Measurements from ENCODE around the gene RPL7L1.

DNA sequence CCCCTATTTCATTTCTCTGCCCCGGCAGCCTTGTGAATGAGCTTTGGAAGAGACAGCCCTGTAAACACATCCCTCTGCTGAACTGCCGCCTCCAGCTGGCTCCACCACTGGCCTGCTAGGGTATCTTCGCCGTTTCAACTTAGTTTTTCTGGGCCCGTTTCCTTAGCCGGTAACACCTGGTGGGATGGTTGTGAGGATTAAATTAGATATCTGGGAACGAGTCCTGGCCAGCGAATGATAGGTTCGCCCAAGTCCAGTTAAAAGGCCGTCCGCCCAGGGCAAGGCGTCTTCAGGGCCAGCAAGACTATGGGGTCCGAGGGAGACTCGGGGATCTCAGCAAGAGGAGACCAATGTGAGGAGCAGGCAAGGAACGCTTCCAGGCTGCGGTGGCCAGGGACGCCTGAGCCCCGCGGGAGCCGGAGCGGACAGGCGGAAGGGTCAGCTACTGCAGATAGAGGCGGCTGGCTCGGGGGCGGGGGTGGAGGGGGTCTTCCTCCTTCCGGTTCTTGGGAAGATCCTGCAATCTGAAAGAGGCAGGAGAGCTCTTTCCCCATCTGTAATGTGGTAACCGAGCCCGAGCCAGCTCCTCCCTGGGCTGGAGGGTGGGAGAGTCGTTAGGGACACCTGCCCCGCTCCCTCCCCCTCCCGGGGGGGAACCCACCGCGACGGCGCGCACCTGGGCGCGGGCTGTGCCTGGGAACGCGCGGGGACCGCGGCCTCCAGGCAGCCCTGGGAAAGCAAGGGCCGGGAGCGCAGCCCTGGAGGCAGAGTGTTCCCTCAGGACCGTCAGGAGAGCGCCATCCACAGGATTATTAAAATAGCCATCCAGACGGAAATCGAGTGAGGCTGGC is 32.0 kb downstream of the RPL7L1 start:
- TF ChIP-seq, protein P1, sequence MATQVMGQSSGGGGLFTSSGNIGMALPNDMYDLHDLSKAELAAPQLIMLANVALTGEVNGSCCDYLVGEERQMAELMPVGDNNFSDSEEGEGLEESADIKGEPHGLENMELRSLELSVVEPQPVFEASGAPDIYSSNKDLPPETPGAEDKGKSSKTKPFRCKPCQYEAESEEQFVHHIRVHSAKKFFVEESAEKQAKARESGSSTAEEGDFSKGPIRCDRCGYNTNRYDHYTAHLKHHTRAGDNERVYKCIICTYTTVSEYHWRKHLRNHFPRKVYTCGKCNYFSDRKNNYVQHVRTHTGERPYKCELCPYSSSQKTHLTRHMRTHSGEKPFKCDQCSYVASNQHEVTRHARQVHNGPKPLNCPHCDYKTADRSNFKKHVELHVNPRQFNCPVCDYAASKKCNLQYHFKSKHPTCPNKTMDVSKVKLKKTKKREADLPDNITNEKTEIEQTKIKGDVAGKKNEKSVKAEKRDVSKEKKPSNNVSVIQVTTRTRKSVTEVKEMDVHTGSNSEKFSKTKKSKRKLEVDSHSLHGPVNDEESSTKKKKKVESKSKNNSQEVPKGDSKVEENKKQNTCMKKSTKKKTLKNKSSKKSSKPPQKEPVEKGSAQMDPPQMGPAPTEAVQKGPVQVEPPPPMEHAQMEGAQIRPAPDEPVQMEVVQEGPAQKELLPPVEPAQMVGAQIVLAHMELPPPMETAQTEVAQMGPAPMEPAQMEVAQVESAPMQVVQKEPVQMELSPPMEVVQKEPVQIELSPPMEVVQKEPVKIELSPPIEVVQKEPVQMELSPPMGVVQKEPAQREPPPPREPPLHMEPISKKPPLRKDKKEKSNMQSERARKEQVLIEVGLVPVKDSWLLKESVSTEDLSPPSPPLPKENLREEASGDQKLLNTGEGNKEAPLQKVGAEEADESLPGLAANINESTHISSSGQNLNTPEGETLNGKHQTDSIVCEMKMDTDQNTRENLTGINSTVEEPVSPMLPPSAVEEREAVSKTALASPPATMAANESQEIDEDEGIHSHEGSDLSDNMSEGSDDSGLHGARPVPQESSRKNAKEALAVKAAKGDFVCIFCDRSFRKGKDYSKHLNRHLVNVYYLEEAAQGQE (IDR thresholded peaks at IDR 0.05; ENCODE audit: insufficient read depth in 1 of 2, low read depth in 2 of 2, low read length in 2 of 2): no peak
- no peak for TF ChIP-seq POLR2AphosphoS5 (IDR thresholded peaks at IDR 0.05; ENCODE audit: low read depth, low read length)
- no peak for TF ChIP-seq SIN3A (IDR thresholded peaks at IDR 0.05; ENCODE audit: borderline replicate concordance, insufficient read depth, low read length)
- no peak for TF ChIP-seq TAF1 (IDR thresholded peaks at IDR 0.05; ENCODE audit: borderline replicate concordance, insufficient read depth, low read length)
- no peak for TF ChIP-seq FOXP2 (optimal IDR thresholded peaks at IDR 0.05; ENCODE audit: borderline replicate concordance, extremely low read depth, extremely low read length, insufficient read depth)

Data from PFSK-1 (cell line).